GM18505 (cell line): ENCODE measurements around the gene THSD7A.

Source experiments
- ATAC-seq: cut with Tn5 transposase; IDR thresholded peaks from one replicate; pipeline ENCODE4 v1.9.1; 2021; ENCODE audit not compliant: unreplicated experiment
- POLR2A ChIP-seq: IDR thresholded peaks from 4 replicates; pipeline ENCODE4 v1.6.1; 2011; ENCODE audit warnings: borderline replicate concordance; ENCODE audit not compliant: insufficient read depth, insufficient read length; ENCODE audit errors: extremely low read depth

THSD7A gene, protein sequence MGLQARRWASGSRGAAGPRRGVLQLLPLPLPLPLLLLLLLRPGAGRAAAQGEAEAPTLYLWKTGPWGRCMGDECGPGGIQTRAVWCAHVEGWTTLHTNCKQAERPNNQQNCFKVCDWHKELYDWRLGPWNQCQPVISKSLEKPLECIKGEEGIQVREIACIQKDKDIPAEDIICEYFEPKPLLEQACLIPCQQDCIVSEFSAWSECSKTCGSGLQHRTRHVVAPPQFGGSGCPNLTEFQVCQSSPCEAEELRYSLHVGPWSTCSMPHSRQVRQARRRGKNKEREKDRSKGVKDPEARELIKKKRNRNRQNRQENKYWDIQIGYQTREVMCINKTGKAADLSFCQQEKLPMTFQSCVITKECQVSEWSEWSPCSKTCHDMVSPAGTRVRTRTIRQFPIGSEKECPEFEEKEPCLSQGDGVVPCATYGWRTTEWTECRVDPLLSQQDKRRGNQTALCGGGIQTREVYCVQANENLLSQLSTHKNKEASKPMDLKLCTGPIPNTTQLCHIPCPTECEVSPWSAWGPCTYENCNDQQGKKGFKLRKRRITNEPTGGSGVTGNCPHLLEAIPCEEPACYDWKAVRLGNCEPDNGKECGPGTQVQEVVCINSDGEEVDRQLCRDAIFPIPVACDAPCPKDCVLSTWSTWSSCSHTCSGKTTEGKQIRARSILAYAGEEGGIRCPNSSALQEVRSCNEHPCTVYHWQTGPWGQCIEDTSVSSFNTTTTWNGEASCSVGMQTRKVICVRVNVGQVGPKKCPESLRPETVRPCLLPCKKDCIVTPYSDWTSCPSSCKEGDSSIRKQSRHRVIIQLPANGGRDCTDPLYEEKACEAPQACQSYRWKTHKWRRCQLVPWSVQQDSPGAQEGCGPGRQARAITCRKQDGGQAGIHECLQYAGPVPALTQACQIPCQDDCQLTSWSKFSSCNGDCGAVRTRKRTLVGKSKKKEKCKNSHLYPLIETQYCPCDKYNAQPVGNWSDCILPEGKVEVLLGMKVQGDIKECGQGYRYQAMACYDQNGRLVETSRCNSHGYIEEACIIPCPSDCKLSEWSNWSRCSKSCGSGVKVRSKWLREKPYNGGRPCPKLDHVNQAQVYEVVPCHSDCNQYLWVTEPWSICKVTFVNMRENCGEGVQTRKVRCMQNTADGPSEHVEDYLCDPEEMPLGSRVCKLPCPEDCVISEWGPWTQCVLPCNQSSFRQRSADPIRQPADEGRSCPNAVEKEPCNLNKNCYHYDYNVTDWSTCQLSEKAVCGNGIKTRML (N-terminal part only)

GRCh38 chr7:11831736-11832495 is at the start of gene THSD7A:
TSS of gene THSD7A (minus strand) at chr7:11832198. CDS start at chr7:11831946, 252 bp downstream.
- ATAC-seq, result peak; percentile 63
- no peak for TF ChIP-seq POLR2A

DNA sequence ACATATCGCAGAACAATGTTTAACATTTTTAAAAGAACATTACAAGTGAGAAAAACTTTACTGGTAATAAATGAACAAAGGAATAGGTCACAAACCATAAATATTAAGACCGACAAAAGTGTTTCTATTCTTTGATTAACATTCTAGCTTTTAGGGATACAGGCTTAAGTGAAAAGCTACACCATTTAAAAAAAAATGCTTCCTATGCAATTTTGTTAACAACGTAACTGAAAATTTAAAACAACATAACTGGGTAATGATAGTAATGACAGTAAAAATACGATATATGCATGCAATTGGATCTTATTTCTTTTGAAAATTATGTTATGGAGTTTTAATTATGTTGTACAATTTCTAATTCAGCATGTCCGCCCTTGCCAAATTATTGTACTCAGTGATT is 49.7 kb upstream of the THSD7A start:
- no peak for TF ChIP-seq POLR2A
- ATAC-seq, result no peak

- no peak for TF ChIP-seq POLR2A
- ATAC-seq, result no peak
Observed at GRCh38 chr7:11875635-11876034, 43.6 kb upstream of the THSD7A start.

- TF ChIP-seq POLR2A, result no peak
- no peak for ATAC-seq
Observed at GRCh38 chr7:11865671-11866070, 33.7 kb upstream of the THSD7A start.

- ATAC-seq, result no peak
- no peak for TF ChIP-seq POLR2A
Observed at GRCh38 chr7:11858622-11859302, 26.8 kb upstream of the THSD7A start.

DNA sequence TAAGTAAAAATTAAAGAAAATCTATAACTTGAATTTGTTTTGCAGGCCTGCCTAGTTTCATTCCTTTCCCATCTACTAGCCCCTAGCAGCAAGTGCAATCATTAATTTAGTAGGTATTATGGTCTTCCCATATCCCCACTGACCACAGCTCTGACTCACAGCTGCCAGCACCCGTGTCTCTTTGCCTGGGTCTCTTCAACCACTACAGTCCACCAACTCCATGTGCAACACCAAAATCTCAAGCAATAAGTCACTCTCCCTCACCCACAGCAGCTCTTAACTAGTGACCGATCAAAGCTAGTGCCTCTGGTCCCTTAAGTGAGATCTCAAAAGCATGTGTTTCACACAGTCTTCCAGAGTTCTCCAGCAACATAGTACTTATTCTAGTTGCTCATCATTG is 26.0 kb upstream of the THSD7A start:
- TF ChIP-seq POLR2A, result no peak
- ATAC-seq, result no peak

DNA sequence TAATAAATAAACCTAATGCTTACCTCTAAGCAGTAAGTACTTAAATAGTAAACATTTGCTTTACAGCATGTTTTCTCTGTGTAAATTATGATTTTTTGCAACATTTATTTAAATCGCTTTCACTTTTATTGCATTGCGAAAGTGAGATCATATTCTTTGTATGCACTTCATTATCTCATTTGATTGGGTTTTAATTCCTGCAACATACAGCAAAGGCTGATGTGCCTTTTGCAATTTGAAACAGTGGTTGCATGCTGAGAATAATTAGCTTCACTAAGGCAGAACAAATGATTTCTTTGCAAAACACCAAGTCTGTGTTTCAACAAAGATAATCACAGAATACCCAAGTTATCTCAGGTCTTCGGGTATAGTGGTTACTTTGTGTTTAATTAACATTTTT is 16.3 kb upstream of the THSD7A start:
- no peak for ATAC-seq
- no peak for TF ChIP-seq POLR2A

DNA sequence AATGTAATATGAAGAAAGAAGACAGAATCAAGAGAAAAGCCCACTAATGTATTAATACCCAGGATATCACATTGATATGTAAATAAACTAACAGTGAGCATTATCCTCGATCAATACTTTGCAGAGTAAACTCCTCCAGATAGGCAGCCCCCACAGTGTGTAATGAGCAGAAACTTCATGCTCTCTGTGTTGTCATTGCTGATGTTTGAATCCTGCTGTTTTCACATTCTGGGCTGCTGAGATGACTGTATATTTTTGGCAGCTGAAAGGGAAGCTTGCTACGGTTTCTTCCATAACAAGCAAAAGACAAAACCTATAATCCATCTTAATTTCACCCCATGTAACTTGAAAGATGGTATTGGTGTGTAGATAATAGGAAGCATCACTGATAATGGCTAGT is 15.3 kb upstream of the THSD7A start:
- TF ChIP-seq POLR2A, result no peak
- no peak for ATAC-seq

GRCh38 chr7:11846361-11846955 is 14.5 kb upstream of the THSD7A start:
- TF ChIP-seq POLR2A, result no peak
- no peak for ATAC-seq

DNA sequence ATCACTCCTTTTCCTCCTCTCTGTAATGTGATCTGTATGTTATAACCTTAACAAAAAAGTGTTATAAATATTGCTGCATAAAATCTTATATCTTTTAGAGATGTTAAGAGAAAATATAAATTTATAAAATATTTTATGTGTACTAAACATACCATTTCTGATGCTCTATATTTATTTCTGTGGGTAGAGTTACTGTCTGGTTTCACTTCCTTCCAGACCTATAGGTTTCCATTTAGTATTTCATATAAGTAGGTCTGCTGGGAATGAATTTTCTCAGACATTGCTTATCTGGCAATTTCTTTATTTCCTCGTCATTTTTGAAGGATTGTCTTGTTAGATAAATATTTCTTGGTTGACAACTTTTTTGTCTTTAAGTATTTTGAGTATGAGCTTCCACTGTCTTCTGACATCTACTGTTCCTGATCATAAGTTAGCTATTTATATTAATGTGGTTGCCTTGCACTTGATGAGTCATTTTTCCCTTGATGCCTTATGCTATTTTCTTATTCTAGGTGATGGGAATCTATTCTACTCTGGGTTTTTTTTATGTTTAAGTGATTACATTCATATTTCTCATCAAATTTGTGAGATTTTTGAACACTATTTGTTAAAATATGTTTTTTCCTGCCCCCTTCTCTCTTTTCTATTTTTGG is 11.2 kb upstream of the THSD7A start:
- ATAC-seq, result no peak
- TF ChIP-seq POLR2A, result no peak

DNA sequence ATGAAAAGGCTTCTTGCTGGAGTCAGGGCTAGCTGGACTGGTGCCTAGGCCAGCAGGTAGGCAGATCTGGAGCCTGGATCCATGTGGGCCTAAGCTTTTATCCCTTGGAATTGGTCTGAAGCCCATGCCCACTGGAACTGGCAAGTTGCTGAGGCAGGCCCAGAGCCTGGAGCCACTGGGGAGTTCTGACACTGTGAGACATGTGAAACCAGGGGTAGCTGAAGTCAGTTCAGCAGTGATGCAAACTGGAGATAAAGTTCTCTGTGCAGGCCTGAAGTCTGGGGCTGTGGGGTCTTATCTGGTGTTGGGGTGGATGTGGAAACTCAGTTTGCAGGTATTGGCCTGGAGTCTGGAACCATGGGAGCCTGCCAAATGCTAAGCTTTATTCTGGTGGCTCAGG is 9.7 kb upstream of the THSD7A start:
- TF ChIP-seq POLR2A, result no peak
- ATAC-seq, result no peak

DNA sequence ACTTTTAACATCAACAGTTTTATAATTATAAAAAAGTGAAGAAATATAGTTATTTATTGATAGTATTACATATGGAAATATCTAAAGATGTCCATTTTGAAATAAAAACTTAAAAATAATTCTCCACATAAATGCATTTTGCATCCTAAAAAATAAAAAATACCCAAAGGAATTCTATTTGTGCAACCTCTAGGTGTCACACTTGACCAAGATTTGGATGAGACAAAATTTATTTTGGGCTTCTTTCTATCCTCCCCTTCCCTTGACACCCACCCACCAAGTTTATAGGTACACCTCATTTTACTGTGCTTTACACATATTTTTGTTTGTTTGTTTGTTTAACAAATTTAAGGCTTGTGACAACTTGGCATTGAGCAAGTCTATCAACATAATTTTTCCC is 3.3 kb upstream of the THSD7A start:
- no peak for ATAC-seq
- no peak for TF ChIP-seq POLR2A

GRCh38 chr7:11833431-11833830 is 1.4 kb upstream of the THSD7A start:
- ATAC-seq, result no peak
- TF ChIP-seq POLR2A, result no peak
